AG10803 (cell line): ENCODE measurements around the gene PA2G4.
"Not testable (repeated sequence)": the region's sequence is repeated elsewhere in the genome, so short reads cannot be mapped to it uniquely, and the experiment has no call there.

ENCODE experiments used
- DNase-seq: peaks from one replicate; pipeline ENCODE4 v3.0.0; 2010; ENCODE audit warnings: low read depth
- H3K4me3 ChIP-seq: 2 replicates; pipeline ENCODE4 v1.5.1; 2011; ENCODE audit warnings: mild to moderate bottlenecking, low read length, control low read depth
- TF ChIP-seq, protein P1 (sequence below): conservative IDR thresholded peaks from 2 replicates; pipeline ENCODE4 v1.5.1; 2011; ENCODE audit warnings: mild to moderate bottlenecking, low read length, control low read depth, inconsistent platforms

The PA2G4 gene

DNA sequence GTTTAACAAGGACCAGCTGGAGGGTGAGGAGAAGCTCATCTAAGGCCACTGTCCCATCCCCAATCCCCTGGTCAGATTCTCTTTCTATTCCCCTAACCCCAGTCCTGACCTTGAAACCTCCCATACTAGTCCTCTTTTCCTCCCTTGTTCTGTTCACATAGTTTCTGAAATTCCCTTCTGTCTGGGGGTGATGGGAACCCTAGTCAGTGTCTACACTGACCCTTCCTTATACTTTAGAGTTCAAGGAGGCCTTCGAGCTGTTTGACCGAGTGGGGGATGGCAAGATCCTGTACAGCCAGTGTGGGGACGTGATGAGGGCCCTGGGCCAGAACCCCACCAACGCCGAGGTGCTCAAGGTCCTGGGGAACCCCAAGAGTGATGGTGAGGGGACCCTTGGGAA, 50.5 kb downstream of the PA2G4 start:
- DNase-seq = no peak
- TF ChIP-seq, protein P1, sequence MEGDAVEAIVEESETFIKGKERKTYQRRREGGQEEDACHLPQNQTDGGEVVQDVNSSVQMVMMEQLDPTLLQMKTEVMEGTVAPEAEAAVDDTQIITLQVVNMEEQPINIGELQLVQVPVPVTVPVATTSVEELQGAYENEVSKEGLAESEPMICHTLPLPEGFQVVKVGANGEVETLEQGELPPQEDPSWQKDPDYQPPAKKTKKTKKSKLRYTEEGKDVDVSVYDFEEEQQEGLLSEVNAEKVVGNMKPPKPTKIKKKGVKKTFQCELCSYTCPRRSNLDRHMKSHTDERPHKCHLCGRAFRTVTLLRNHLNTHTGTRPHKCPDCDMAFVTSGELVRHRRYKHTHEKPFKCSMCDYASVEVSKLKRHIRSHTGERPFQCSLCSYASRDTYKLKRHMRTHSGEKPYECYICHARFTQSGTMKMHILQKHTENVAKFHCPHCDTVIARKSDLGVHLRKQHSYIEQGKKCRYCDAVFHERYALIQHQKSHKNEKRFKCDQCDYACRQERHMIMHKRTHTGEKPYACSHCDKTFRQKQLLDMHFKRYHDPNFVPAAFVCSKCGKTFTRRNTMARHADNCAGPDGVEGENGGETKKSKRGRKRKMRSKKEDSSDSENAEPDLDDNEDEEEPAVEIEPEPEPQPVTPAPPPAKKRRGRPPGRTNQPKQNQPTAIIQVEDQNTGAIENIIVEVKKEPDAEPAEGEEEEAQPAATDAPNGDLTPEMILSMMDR = no peak
- no peak overlapping the region for H3K4me3 ChIP-seq

DNA sequence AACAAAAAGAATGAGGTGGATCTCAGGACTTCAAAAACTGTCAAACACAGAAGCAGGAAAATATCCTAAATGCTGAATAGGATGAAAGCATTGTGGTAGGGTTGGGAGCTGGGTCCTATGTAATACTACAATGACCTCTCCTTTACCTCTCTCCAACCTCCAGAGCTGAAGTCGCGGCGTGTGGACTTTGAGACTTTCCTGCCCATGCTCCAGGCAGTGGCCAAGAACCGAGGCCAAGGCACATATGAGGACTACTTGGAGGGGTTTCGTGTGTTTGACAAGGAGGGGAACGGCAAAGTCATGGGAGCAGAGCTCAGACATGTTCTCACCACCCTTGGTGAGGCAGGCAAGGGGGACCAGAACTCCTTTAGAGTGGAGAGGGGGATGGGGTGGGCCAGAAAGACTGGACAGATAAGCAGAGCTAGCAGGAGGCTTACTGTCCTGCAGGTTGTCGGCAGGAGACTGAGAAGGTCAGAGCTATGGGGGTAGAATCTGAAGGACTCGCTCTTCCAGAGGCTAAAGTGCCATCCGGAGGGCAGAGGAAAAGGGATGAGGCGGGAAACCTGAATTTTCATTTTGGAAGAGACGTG, 51.0 kb downstream of the PA2G4 start:
- no peak for DNase-seq

DNA sequence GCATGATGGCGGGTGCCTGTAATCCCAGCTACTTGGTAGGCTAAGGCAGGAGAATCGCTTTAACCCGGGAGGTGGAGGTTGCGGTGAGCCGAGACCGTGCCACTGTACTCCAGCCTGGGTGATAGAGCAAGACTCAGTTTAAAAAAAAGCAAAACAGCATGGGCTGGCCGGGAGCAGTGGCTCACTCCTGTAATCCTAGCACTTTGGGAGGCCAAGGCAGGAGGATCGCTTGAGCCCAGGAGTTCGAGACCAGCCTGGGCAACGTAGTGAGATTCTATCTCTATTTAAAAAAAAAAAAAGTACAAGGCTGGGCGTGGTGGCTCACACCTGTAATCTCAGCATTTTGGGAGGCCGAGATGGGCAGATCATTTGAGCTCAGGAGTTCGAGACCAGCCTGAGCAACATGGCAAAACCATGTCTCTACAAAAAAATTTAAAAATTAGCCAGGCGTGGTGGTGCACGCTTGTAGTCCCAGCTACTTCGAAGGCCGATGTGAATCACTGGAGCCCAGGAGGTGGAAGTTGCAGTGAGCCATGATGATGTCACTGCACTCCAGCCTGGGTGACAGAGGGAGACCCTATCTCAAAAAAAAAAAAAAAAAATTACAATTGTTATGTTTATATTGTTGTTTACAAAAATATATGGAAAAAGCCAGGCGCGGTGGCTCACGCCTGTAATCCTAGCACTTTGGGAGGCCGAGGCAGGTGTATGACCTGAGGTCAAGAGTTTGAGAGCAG, 52.3 kb downstream of the PA2G4 start:
- H3K4me3 ChIP-seq = peak overlapping the region; percentile 100
- DNase-seq = not testable (repeated sequence)

More for the DNA sequence above, 51.0 kb downstream of the PA2G4 start:
- no peak overlapping the region for H3K4me3 ChIP-seq
- TF ChIP-seq, protein P1 = no peak

DNA sequence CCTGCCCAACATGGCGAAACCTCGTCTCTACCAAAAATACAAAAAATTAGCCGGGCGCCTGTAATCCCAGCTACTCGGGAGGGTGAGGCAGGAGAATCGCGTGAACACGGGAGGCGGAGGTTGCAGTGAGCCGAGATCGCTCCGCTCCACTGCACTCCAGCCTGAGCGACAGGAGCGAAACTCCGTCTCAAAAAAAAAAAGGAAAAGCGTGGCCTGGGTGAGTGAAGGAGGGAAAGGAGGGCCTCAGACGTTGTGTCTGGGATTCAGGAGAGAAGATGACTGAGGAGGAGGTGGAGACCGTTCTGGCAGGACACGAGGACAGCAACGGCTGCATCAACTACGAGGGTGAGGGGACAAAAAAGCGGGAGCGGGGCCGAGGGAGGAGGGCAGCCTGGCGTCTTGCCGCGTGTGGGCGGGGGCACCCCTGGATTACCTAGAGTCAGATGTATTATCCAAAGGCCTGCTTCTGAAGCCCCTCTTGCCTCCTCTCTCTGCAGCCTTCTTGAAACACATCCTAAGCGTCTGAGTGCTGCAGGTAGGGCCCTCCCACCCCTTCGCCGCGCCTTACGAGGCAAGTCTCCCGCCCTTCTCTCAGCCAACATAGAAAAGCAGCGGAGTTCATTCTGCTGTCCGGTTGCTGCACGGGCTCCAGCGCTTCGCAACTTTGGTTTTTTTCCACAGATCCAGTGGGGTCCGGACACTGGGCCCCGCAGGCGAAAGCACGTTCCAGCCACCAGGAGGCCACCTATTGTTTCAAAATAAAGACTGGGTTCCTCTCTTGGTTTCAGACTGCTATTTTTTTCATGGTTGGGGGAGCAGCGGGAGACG, 53.1 kb downstream of the PA2G4 start:
- H3K4me3 ChIP-seq = peak overlapping the region; percentile 100
- peak; percentile 86 for DNase-seq
- TF ChIP-seq, protein P1 = peak; percentile 71

GRCh38 chr12:56158029-56158925, 53.9 kb downstream of the PA2G4 start, which contains the start of gene MYL6:
Gene MYL6 (plus strand): TSS chr12:56158359. CDS start chr12:56158402, 43 bp downstream.
- TF ChIP-seq, protein P1 = no peak
- H3K4me3 ChIP-seq = peak within 1 kb of the TSS; percentile 100
- peak; percentile 98 for DNase-seq

DNA sequence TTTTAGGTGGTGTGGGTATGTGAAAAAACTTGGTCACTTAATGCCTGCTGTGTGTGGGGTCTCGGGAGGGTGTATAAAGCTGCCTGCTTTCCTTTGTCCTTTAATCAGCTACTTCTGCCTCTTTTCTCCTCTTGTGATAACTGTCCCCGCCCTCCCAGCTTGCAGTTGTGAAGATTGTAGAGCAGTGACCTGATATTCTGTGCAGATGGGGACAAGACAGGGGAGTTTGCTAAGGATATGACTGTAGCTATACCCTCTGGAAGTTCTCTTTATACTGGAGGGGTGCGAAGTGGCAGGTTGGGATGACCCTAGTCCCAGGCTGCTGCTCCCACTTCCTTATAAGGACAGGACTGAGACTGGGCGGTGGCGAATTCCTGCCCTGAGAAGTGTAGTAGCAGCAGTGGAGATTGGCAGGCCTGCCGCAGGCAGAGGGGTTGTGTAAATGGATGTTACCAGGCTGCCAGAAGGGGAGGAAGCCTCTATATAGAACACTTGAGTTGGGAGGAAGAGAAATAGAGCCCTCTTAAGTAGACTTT, 54.6 kb downstream of the PA2G4 start:
- peak overlapping the region; percentile 100 for H3K4me3 ChIP-seq
- DNase-seq = peak; percentile 78
- TF ChIP-seq, protein P1 = no peak
